ENCODE measurements around the gene PKIG. TPM values are rescaled to one million over a fixed set of nuclear protein-coding genes. Genes with fewer than 3 reads are reported as not detected.

The PKIG gene
- total RNA-seq, 1 donor from 2014 or later = 1.4 TPM

GRCh38 chr20:44618318-44618731, 35.9 kb downstream of the PKIG start:
- Mint-ChIP-seq H3K27ac (no peak overlapping the region), H3K4me3 (ENCODE audit: low read depth) (no peak overlapping the region), H3K9me3 (no peaks in the 10 kb centered on the region), H3K27me3 (ENCODE audit: low read depth) (no peaks in the 10 kb centered on the region), H3K36me3 (ENCODE audit: low read depth) (peaks cover 63% of the 10 kb centered on the region), H3K4me1 (ENCODE audit: low read depth) (peaks cover 23% of the 10 kb centered on the region)
- intact Hi-C loops (cut with micrococcal nuclease) = no loop called here
- DNase-seq (ENCODE audit: low spot score) = no peak

- no peaks in the 10 kb centered on the region for H3K9me3 Mint-ChIP-seq
- peaks cover 68% of the 10 kb centered on the region for H3K36me3 Mint-ChIP-seq (ENCODE audit: low read depth)
- H3K27ac Mint-ChIP-seq = no peak overlapping the region
- H3K27me3 Mint-ChIP-seq (ENCODE audit: low read depth) = no peaks in the 10 kb centered on the region
- no peak overlapping the region for H3K4me3 Mint-ChIP-seq (ENCODE audit: low read depth)
- peaks cover 23% of the 10 kb centered on the region for H3K4me1 Mint-ChIP-seq (ENCODE audit: low read depth)
- intact Hi-C loops (cut with micrococcal nuclease) = no loop called here
- no peak for DNase-seq (ENCODE audit: low spot score)
Measured at GRCh38 chr20:44619294-44619693, 36.9 kb downstream of the PKIG start.

GRCh38 chr20:44620030-44620429, 37.7 kb downstream of the PKIG start:
- no peak overlapping the region for H3K4me3 Mint-ChIP-seq (ENCODE audit: low read depth)
- peaks cover 71% of the 10 kb centered on the region for H3K36me3 Mint-ChIP-seq (ENCODE audit: low read depth)
- intact Hi-C loops (cut with micrococcal nuclease) = no loop called here
- H3K4me1 Mint-ChIP-seq (ENCODE audit: low read depth) = peaks cover 21% of the 10 kb centered on the region
- H3K9me3 Mint-ChIP-seq = no peaks in the 10 kb centered on the region
- DNase-seq (ENCODE audit: low spot score) = no peak
- H3K27me3 Mint-ChIP-seq (ENCODE audit: low read depth) = no peaks in the 10 kb centered on the region
- no peak overlapping the region for H3K27ac Mint-ChIP-seq

GRCh38 chr20:44621325-44621724, 38.9 kb downstream of the PKIG start:
- H3K36me3 Mint-ChIP-seq (ENCODE audit: low read depth) = peaks cover 79% of the 10 kb centered on the region
- no peaks in the 10 kb centered on the region for H3K27me3 Mint-ChIP-seq (ENCODE audit: low read depth)
- no peak overlapping the region for H3K4me3 Mint-ChIP-seq (ENCODE audit: low read depth)
- no peak overlapping the region for H3K27ac Mint-ChIP-seq
- intact Hi-C loops (cut with micrococcal nuclease) = no loop called here
- no peak for DNase-seq (ENCODE audit: low spot score)
- peaks cover 12% of the 10 kb centered on the region for H3K4me1 Mint-ChIP-seq (ENCODE audit: low read depth)
- no peaks in the 10 kb centered on the region for H3K9me3 Mint-ChIP-seq

- intact Hi-C loops (cut with micrococcal nuclease) = no loop called here
- no peak overlapping the region for H3K27ac Mint-ChIP-seq
- no peak for DNase-seq (ENCODE audit: low spot score)
- no peaks in the 10 kb centered on the region for H3K9me3 Mint-ChIP-seq
- peaks cover 11% of the 10 kb centered on the region for H3K4me1 Mint-ChIP-seq (ENCODE audit: low read depth)
- peaks cover 85% of the 10 kb centered on the region for H3K36me3 Mint-ChIP-seq (ENCODE audit: low read depth)
- no peaks in the 10 kb centered on the region for H3K27me3 Mint-ChIP-seq (ENCODE audit: low read depth)
- H3K4me3 Mint-ChIP-seq (ENCODE audit: low read depth) = no peak overlapping the region
Measured at GRCh38 chr20:44621939-44622338, 39.6 kb downstream of the PKIG start.

GRCh38 chr20:44622501-44623270, 40.3 kb downstream of the PKIG start:
- Mint-ChIP-seq H3K4me3 (ENCODE audit: low read depth) (no peak overlapping the region), H3K36me3 (ENCODE audit: low read depth) (peaks cover 90% of the 10 kb centered on the region), H3K27ac (no peak overlapping the region), H3K9me3 (no peaks in the 10 kb centered on the region), H3K27me3 (ENCODE audit: low read depth) (no peaks in the 10 kb centered on the region), H3K4me1 (ENCODE audit: low read depth) (peaks cover 11% of the 10 kb centered on the region)
- intact Hi-C loops (cut with micrococcal nuclease) = no loop called here
- no peak for DNase-seq (ENCODE audit: low spot score)

GRCh38 chr20:44624152-44624551, 41.8 kb downstream of the PKIG start:
- peaks cover 86% of the 10 kb centered on the region for H3K36me3 Mint-ChIP-seq (ENCODE audit: low read depth)
- H3K4me3 Mint-ChIP-seq (ENCODE audit: low read depth) = no peak overlapping the region
- H3K4me1 Mint-ChIP-seq (ENCODE audit: low read depth) = no peaks in the 10 kb centered on the region
- no peak overlapping the region for H3K27ac Mint-ChIP-seq
- no peak for DNase-seq (ENCODE audit: low spot score)
- no peaks in the 10 kb centered on the region for H3K9me3 Mint-ChIP-seq
- intact Hi-C loops (cut with micrococcal nuclease) = no loop called here
- no peaks in the 10 kb centered on the region for H3K27me3 Mint-ChIP-seq (ENCODE audit: low read depth)

GRCh38 chr20:44624743-44625271, 42.4 kb downstream of the PKIG start:
- intact Hi-C loops (cut with micrococcal nuclease) = no loop called here
- no peaks in the 10 kb centered on the region for H3K27me3 Mint-ChIP-seq (ENCODE audit: low read depth)
- no peaks in the 10 kb centered on the region for H3K4me1 Mint-ChIP-seq (ENCODE audit: low read depth)
- H3K36me3 Mint-ChIP-seq (ENCODE audit: low read depth) = peaks cover 80% of the 10 kb centered on the region
- no peak overlapping the region for H3K4me3 Mint-ChIP-seq (ENCODE audit: low read depth)
- DNase-seq (ENCODE audit: low spot score) = no peak
- no peaks in the 10 kb centered on the region for H3K9me3 Mint-ChIP-seq
- H3K27ac Mint-ChIP-seq = no peak overlapping the region

- H3K4me3 Mint-ChIP-seq (ENCODE audit: low read depth) = no peak overlapping the region
- no peaks in the 10 kb centered on the region for H3K4me1 Mint-ChIP-seq (ENCODE audit: low read depth)
- peaks cover 74% of the 10 kb centered on the region for H3K36me3 Mint-ChIP-seq (ENCODE audit: low read depth)
- no peaks in the 10 kb centered on the region for H3K9me3 Mint-ChIP-seq
- DNase-seq (ENCODE audit: low spot score) = no peak
- no peak overlapping the region for H3K27ac Mint-ChIP-seq
- H3K27me3 Mint-ChIP-seq (ENCODE audit: low read depth) = no peaks in the 10 kb centered on the region
- intact Hi-C loops (cut with micrococcal nuclease) = no loop called here
Measured at GRCh38 chr20:44625361-44625760, 43.0 kb downstream of the PKIG start.

GRCh38 chr20:44626278-44626677, 43.9 kb downstream of the PKIG start:
- no peaks in the 10 kb centered on the region for H3K4me1 Mint-ChIP-seq (ENCODE audit: low read depth)
- H3K27ac Mint-ChIP-seq = no peak overlapping the region
- H3K4me3 Mint-ChIP-seq (ENCODE audit: low read depth) = no peak overlapping the region
- no peaks in the 10 kb centered on the region for H3K9me3 Mint-ChIP-seq
- intact Hi-C loops (cut with micrococcal nuclease) = no loop called here
- DNase-seq (ENCODE audit: low spot score) = no peak
- H3K36me3 Mint-ChIP-seq (ENCODE audit: low read depth) = peaks cover 69% of the 10 kb centered on the region
- no peaks in the 10 kb centered on the region for H3K27me3 Mint-ChIP-seq (ENCODE audit: low read depth)

- Mint-ChIP-seq H3K4me3 (ENCODE audit: low read depth) (no peak overlapping the region), H3K9me3 (no peaks in the 10 kb centered on the region), H3K27me3 (ENCODE audit: low read depth) (no peaks in the 10 kb centered on the region), H3K36me3 (ENCODE audit: low read depth) (peaks cover 66% of the 10 kb centered on the region), H3K27ac (no peak overlapping the region), H3K4me1 (ENCODE audit: low read depth) (no peaks in the 10 kb centered on the region)
- intact Hi-C loops (cut with micrococcal nuclease) = no loop called here
- no peak for DNase-seq (ENCODE audit: low spot score)
Measured at GRCh38 chr20:44627364-44628010, 45.1 kb downstream of the PKIG start.

- intact Hi-C loops (cut with micrococcal nuclease) = no loop called here
- no peak for DNase-seq (ENCODE audit: low spot score)
- peaks cover 56% of the 10 kb centered on the region for H3K36me3 Mint-ChIP-seq (ENCODE audit: low read depth)
- H3K4me1 Mint-ChIP-seq (ENCODE audit: low read depth) = no peaks in the 10 kb centered on the region
- no peaks in the 10 kb centered on the region for H3K9me3 Mint-ChIP-seq
- no peak overlapping the region for H3K4me3 Mint-ChIP-seq (ENCODE audit: low read depth)
- no peaks in the 10 kb centered on the region for H3K27me3 Mint-ChIP-seq (ENCODE audit: low read depth)
- no peak overlapping the region for H3K27ac Mint-ChIP-seq
Measured at GRCh38 chr20:44629017-44629385, 46.6 kb downstream of the PKIG start.

- no peaks in the 10 kb centered on the region for H3K9me3 Mint-ChIP-seq
- no peak for DNase-seq (ENCODE audit: low spot score)
- H3K27ac Mint-ChIP-seq = no peak overlapping the region
- no peak overlapping the region for H3K4me3 Mint-ChIP-seq (ENCODE audit: low read depth)
- H3K36me3 Mint-ChIP-seq (ENCODE audit: low read depth) = peaks cover 51% of the 10 kb centered on the region
- H3K4me1 Mint-ChIP-seq (ENCODE audit: low read depth) = no peaks in the 10 kb centered on the region
- H3K27me3 Mint-ChIP-seq (ENCODE audit: low read depth) = no peaks in the 10 kb centered on the region
- intact Hi-C loops (cut with micrococcal nuclease) = no loop called here
Measured at GRCh38 chr20:44629542-44629941, 47.2 kb downstream of the PKIG start.

All from activated T-helper 2 cell treated with anti-CD3 and anti-CD28 coated beads, Interferon-gamma antibody, Interleukin-2, Interleukin-4, amounts not matched to agents 10 μg/mL and 5 μg/mL and 100 μg/mL, durations not matched to agents 14 hours and 24 hours and 36 hours (primary cell).